GM12878 (cell line): ENCODE results near the gene C6orf52.

Experiments used
- BCLAF1 ChIP-seq: fragments of 450-650 bp; IDR thresholded peaks from 2 replicates; pipeline ENCODE4 v1.6.1; 2017; ENCODE audit warnings: antibody characterized with exemption, mild to moderate bottlenecking, moderate library complexity
- CBFB ChIP-seq: IDR thresholded peaks from 2 replicates; pipeline ENCODE4 v1.6.1; 2016; ENCODE audit warnings: antibody characterized with exemption, low read depth
- CTCF ChIP-seq, 3 experiments: IDR thresholded peaks in 2 of 3; conservative IDR thresholded peaks in 1 of 3; 2 replicates each; pipeline ENCODE4 v1.5.1; 2011; ENCODE audit warnings: low read depth in 3 of 3, low read length in 3 of 3, mild to moderate bottlenecking in 3 of 3, control low read depth in 2 of 3, moderate library complexity in 2 of 3, inconsistent platforms in 1 of 3, mixed read lengths in 1 of 3; ENCODE audit not compliant: control insufficient read depth in 2 of 3, insufficient read depth in 1 of 3; ENCODE audit errors: extremely low read depth in 1 of 3
- POLR2A ChIP-seq: IDR thresholded peaks from 2 replicates; pipeline ENCODE4 v1.6.1; 2011; ENCODE audit warnings: low read depth, mild to moderate bottlenecking, low read length
- POLR2AphosphoS5 ChIP-seq: IDR thresholded peaks from 2 replicates; pipeline ENCODE4 v1.6.1; 2011; ENCODE audit warnings: mild to moderate bottlenecking, low read length, inconsistent platforms
- ZBTB33 ChIP-seq: fragments of 450-650 bp; IDR thresholded peaks from 2 replicates; pipeline ENCODE4 v1.6.1; 2017; ENCODE audit warnings: mild to moderate bottlenecking

- TF ChIP-seq ZBTB33 (no peak), BCLAF1 (no peak), CTCF (IDR thresholded peaks at IDR 0.05 in 2 of 3, conservative IDR thresholded peaks at IDR 0.05 in 1 of 3; ENCODE audit: control insufficient read depth in 2 of 3, extremely low read depth in 1 of 3, insufficient read depth in 1 of 3, low read depth in 3 of 3, low read length in 3 of 3) (no peak), POLR2AphosphoS5 (no peak), CBFB (no peak), POLR2A (no peak)
These were observed 45.6 kb upstream of the C6orf52 start for GRCh38 chr6:10740061-10740460.
